ENCODE results near the gene SSBP2.
"Not testable (repeated sequence)": the region's sequence is repeated elsewhere in the genome, so short reads cannot be mapped to it uniquely, and the experiment has no call there.

SSBP2 gene

GRCh38 chr5:81517462-81517861, 233.4 kb downstream of the SSBP2 start:
- no peak for DNase-seq

GRCh38 chr5:81516091-81516490, 234.8 kb downstream of the SSBP2 start:
- no peak for DNase-seq

GRCh38 chr5:81513982-81514381, 236.9 kb downstream of the SSBP2 start:
- DNase-seq: peak; percentile 24

GRCh38 chr5:81513473-81513872, 237.4 kb downstream of the SSBP2 start:
- no peak for DNase-seq

GRCh38 chr5:81506900-81507588, 243.9 kb downstream of the SSBP2 start:
- peak; percentile 66 for DNase-seq

- DNase-seq: no peak
These were observed 244.5 kb downstream of the SSBP2 start for GRCh38 chr5:81506378-81506777.

- DNase-seq: no peak
These were observed 245.2 kb downstream of the SSBP2 start for GRCh38 chr5:81505672-81506071.

- DNase-seq: not testable (repeated sequence)
These were observed 247.3 kb downstream of the SSBP2 start for GRCh38 chr5:81503602-81504001.

- no peak for DNase-seq
These were observed 255.6 kb downstream of the SSBP2 start for GRCh38 chr5:81495286-81495685.

GRCh38 chr5:81488862-81489261, 262.0 kb downstream of the SSBP2 start:
- no peak for DNase-seq

- DNase-seq: no peak
These were observed 264.2 kb downstream of the SSBP2 start for GRCh38 chr5:81486711-81487110.

GRCh38 chr5:81482595-81482994, 268.3 kb downstream of the SSBP2 start:
- no peak for DNase-seq

- not testable (repeated sequence) for DNase-seq
These were observed 277.5 kb downstream of the SSBP2 start for GRCh38 chr5:81473395-81473794.

- no peak for DNase-seq
These were observed 281.2 kb downstream of the SSBP2 start for GRCh38 chr5:81469676-81470075.

GRCh38 chr5:81450940-81451339, 300.0 kb downstream of the SSBP2 start:
- DNase-seq: no peak

- DNase-seq: no peak
These were observed 315.9 kb downstream of the SSBP2 start for GRCh38 chr5:81435023-81435422.

- no peak for DNase-seq
These were observed 320.9 kb downstream of the SSBP2 start for GRCh38 chr5:81429985-81430384.

GRCh38 chr5:81429363-81429762, 321.5 kb downstream of the SSBP2 start:
- DNase-seq: no peak

- DNase-seq: no peak
These were observed 322.0 kb downstream of the SSBP2 start for GRCh38 chr5:81428861-81429260.

- no peak for DNase-seq
These were observed 322.5 kb downstream of the SSBP2 start for GRCh38 chr5:81428446-81428845.

- DNase-seq: no peak
These were observed 323.3 kb downstream of the SSBP2 start for GRCh38 chr5:81427566-81427965.

GRCh38 chr5:81426359-81427030, 324.4 kb downstream of the SSBP2 start:
- DNase-seq: no peak

GRCh38 chr5:81425569-81425968, 325.3 kb downstream of the SSBP2 start:
- peak; percentile 60 for DNase-seq

GRCh38 chr5:81424728-81425127, 326.2 kb downstream of the SSBP2 start:
- no peak for DNase-seq

GRCh38 chr5:81422671-81423070, 328.2 kb downstream of the SSBP2 start:
- DNase-seq: no peak

Measured in CD4-positive, alpha-beta T cell treated with Interleukin-17A for 1 hour (primary cell).